Dermis microvascular lymphatic vessel endothelial cell (primary cell): Measurements from ENCODE around the gene DAB2. TPM values are rescaled to one million over a fixed set of nuclear protein-coding genes. Genes with fewer than 3 reads are reported as not detected.

Experiments
- DNase-seq, 2 donors: peaks; one replicate each; pipeline versions ENCODE4 v3.0.0 to v3.0.0-alpha.2; 2010; ENCODE audit warnings: low read depth in 2 of 2
- total RNA-seq: library from RNA; depleted of rRNA; stranded (reverse); fragments of >200 nt; gene quantifications from 2 replicates; pipeline ENCODE4 v1.2.1, GENCODE V29; 2014

DAB2 gene
- 77.5 and 222 TPM in 2 replicates for total RNA-seq

DNA sequence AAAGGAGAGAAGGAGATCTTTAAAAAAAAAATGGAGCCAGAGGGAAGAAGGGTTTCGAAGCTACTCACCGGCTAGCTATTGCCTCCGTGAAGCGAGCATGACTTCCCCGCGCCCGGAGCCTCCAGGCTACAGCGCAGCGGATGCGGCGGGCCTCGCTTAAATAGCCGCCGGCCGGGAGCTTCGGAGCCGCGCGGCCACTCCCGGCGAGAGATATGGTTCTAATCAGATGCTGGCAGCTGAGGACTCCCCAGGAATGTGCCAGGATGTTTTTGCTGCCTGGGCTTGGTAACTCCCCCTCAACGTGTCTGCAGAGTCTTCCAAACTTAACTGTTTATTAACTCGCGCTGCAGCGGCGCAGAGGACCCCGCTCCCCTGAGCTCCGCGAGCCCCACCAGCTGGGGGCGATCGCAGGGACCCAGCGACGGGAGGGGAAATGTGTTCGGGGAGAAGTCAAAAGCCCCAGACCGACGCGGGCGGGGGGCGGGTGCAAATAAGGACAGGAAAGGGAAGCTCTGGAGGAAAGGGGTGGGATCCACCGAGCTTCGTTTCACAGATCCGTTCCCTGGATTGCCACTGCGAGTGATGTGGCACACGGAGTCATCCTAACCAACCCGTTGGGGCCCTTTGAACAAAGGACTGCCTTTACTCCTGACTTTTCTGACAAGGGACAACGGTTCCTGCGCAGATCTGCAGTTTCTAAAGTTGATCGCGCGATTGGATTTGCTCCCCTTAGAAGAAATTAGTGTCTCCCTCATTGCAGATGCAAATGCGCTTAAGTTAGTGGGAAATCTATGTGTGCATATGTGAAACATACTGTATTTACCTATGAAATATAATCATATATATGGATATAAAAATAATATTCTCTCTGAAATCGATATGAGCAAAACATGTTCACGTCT, at the start of gene DAB2:
Gene DAB2 (minus strand): TSS at position 245 of the 902 bp plus-strand sequence. CDS start 30,660 bp downstream, outside the sequence.
- DNase-seq: peak; percentile 92 to 98

DNA sequence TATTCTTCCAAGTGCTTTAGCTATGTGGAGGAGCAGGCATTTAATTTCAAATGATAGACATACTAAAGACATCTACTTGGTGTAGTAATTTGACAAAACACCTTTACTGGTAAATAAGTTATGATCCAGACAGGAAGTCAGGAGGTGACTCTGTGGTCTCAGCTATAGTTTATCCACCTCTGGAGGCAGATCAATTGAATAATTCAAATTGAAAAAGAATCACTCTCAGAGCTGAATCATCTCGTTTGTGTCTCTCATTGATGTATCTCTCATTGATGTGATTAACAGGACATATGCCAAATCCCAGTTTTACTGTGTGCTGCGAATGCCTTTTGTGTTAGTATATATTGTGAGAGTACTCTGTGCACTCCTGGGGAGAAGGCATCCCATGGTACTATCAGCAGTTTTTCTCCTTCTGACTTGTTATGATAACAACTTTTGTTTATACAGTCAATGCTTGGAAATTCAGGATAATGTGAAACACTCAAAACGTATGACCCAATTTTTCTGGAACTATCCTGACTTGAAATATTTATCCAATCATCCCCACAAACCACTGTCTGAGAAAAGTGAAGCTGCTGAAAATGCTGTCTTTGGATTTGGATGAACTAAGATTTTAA, 48.5 kb upstream of the DAB2 start:
- peak in 1 of 2 donors; percentile 23 for DNase-seq

DNA sequence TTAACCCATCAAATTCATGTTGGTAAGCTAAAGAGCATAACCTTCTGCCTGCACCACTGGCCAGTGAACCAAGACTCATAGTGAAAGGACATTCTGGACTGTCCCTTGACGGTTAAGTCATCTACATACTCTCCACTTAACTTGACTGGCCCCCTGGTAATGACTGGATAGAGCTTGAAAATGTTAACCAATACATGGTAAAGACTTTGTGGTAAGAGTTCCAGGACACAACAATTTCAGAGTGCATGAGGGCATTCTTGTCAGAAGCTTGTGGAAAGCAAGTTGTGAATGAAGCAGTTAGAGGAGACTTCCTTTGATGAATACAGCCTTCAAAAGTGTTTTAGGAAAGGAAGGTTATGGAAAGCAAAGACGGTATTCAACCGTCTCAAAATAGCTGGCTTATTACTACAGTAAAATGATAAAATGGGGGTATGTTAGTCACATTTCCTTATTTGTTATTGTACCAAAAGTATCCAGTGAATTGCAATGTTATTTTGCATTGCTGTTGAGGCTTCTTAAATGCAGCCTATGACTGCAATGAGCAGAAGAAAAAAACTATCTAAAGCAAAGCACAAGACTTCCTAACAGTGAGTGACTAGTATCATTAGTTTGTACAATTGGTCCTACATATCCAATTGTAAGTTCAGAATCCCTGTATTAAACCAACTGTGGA, 47.2 kb upstream of the DAB2 start:
- peak in 1 of 2 donors; percentile 29 for DNase-seq

DNA sequence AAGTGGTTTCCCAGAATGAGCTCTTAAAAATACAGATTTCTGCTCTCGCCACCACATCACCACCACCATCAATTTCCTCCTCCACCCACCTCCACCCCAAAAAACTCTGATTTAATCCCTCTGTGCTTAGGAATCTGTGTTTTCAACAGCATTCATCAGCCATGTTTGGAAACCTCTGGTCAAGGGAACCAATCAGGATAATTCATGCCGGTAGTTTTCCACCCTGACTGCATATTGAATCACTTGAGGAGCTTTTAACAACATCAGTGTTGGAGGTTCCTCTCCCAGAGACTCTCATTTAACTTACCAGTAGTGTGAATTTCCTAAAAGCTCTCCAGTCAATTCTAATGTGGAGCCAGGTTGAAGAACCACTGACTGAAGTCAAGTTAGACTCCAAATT, 46.0 kb upstream of the DAB2 start:
- DNase-seq: no peak

DNA sequence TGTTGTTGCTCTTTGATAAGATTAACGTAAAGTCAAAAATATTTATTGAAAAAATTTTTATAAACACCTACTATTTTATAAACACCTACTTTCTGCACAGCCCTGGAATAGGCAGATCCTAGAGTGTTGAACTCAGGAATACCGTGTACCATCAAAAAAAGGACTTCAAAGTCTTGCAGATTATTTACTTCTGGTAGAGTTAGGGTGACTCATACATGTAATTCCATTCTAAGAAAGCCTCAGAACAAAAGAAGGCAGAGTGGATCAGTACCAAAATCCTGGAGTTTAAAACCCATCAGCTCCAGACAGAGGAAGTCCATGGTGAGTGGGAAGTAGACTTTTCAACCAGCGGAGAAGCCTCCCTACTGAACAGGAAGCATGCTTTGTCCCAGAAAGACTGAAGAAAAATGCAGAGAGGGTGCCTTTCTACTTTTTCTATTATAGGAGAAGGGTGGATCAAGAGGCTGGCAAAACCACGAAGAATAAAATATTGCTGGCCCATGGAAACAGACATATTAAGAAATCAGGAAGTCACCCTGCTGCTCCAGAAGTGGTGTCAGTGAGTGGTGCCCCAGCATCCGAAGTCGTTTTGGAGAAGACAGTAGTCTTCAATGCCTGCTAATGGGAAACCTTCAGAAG, 45.1 kb upstream of the DAB2 start:
- no peak for DNase-seq

DNA sequence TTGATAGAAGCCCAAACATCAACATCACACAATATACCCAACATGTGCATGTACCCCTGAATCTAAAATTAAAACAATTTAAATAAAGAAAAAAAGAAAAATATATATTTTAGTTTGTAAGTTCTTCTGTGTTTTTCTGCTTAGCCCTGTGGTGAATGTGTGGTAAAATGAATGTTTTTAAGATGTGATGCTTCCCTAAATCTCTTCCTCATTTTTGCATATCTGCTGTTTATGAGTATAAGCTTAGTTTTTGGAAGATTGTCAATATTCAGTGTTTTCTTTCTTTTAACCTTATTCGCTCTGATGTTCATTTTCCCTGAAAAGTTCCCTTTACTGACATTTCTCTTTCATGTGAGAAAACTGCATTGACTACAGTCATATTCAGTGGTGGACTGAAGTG, 44.4 kb upstream of the DAB2 start:
- no peak for DNase-seq

DNA sequence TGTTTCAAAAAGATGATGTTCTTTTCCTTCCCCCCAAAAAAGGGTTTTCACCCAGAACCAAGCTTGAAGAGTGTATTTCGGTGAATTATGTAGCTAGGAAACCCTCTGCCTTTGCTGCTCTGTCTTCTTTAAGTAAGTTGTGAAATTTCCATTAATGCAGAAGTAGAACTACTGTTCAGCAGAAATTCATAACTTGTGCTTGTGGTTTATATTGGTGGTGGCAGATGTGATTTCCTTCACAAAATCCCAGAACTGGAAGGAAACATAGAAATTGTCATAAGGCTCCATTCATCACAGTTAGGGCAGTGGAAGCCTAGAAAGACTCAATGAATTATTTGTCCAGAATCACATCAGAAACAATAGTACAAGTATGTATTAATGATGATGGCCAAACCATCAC, 42.1 kb upstream of the DAB2 start:
- DNase-seq: no peak

DNA sequence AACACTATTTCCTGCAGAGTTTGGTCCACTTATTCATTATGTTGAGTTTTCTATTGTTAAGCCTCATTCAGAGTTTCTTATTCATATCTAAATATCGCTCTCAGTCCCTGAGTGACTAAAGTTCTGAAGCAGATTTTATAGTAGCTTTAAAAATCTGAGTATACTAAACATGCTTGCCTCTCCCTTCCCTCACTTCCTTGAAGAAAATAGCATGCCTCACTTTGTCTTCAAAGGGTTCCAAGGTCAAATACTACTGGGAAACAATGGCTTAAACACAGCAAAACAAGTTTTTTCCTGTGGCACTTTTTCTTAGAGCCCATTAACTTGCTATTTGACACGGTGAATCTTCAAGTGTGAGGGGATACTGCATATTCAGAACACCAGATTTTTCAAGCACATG, 41.1 kb upstream of the DAB2 start:
- peak in 1 of 2 donors; percentile 68 for DNase-seq

DNA sequence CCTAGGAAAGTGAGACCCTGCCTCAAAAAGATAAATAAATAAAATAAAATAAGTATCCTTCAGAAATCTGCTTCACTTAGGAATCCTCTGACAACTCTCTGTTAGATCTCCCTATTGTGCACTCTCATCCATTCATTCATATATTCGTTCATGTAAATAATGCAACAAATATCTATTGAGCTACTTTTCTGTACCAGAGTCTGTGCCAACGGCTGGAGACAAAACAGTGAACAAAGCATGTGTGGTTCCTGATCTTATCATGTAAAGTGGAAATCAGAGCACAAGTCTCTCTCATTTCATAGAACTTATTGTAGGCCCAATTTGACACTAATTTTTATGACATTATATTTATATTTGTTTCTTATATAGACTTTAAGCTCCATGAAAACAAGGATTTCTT, 40.3 kb upstream of the DAB2 start:
- DNase-seq: peak in 1 of 2 donors; percentile 20

DNA sequence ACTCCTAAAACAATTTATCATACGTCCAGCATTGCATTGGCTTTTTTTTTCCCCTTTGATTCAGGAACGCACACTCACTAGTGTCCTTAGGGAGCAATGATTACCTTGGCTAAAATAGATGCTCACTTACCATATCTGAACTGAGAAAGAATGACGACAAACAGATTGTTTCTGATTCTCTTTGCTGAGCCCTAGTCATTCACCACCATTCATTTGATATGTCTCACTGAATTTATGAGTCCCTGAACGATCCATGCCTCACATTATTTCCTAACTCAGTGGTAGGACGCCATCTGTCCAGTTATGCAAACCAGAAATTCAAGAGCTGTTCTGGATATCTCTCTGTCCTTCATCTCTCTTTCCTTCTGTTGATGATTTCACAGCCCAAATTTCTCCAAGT, 39.3 kb upstream of the DAB2 start:
- no peak for DNase-seq

DNA sequence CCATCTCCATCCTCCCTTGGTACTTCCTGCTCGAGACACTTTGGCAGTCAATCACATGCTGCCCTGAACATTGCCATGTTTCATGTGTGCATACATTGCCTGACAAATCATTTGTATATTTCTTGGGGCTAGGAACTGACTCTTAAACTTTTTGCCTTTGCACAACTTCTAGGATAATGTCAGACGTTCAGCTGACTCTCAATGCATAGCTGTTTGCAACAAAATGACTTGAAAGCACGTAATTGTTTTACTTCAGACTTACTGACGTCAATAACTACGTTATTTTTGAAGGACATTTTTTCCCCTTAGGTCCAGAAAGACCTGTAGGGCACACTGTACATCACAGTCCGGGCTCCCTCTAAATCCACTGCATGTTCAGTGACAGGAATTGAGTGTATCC, 37.4 kb upstream of the DAB2 start:
- no peak for DNase-seq

DNA sequence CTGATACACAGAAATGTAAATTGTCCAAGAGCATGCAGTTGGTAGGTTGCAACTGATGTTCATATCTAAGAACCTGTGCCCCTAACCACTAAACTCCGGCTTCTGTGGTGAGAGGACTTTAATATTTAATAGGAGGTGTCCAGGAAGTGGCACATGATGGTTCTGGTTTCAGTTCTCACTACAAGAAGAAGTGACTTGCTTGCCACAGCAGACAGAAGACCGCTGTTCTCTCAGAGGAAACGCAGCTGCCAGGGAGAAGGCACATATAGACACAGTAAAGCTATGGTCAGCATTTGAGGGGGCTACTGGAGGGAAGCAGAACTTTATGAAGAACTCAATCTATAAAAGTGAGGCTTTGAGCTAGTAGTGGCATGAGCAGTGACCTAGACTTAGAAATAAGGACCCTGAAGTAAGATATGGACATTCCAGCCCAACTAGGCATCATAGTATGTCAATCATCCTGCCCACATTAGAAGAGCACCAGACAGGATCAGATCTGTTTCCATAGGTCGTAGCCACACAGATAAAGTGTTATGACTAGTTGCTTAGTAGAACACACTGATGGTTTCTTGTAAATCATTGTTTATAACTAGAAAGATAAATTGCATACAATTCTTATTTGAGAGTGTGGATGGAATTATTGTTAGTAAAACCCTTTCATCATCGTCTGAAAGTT, 36.4 kb upstream of the DAB2 start:
- DNase-seq: no peak

DNA sequence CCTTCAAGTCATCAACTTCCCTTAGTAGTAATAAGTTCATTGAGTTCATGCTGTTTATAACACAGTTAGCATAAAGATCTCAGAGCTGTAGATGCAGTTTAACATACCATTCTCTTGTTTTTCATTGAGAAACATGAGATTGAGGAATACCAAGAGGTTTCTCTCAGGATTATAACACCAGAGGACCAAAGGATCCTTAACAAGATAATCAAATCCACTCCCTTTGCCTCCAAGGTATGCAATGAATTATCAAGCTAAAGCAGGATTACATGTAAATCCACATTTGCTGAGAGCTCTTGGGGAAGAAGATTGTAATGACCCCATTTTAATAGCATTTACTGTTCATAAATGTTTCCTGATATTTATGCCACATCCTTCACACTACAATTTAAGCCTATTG, 35.1 kb upstream of the DAB2 start:
- DNase-seq: no peak

DNA sequence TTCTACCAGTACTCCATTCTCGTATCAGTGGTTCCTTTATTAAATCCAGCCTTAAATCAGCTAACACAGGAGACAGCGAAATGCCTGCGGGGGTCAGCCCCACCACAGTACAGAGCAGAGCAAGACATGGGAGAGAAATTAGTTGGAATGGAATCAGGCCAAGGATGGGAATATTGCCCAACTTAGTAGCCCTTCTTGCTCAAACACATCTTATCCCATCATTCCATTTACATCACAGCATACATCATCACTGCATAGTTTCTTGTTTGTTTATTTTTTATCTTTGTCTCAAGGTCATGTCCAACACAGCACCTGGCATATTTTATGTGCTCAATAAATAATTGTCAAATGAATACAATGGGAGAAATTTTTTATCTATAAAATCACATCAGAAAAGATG, 34.3 kb upstream of the DAB2 start:
- DNase-seq: no peak

DNA sequence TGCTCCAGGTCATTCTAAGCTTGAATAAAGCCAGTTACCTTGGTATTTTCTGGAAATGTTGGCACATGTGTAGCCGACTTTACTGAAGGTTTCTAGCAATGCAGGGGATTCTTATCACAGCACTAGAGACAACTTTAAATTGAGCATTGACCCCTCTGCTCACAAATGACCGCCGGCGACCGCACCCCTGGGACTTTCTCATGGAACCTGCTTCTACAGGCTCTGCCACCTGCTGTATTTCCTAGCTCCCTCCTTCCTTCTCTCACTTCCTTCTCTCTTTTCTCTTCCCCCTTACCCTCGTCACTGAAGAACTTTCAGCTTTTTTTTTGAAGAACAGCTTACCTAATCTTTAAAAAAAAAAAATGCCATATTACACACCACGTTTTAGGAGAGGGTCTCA, 30.9 kb upstream of the DAB2 start:
- DNase-seq: no peak

DNA sequence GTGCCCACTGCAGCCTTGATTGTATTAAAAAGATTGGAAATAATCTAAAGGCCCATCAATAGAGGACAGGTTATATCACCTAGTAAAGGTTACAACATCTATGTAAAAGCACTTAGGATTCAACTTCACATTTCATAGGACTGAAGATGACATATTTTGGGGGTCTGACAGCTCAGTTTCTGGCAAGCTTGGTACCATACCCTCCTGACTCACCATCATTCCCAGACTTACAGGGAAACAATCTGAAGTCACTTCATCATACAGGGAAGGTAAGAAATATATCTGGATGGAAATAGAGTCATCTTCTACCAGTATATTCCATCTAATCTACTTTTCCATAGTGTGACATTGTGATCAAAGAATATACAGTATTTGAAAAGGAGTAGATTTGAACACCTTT, 28.8 kb upstream of the DAB2 start:
- no peak for DNase-seq

DNA sequence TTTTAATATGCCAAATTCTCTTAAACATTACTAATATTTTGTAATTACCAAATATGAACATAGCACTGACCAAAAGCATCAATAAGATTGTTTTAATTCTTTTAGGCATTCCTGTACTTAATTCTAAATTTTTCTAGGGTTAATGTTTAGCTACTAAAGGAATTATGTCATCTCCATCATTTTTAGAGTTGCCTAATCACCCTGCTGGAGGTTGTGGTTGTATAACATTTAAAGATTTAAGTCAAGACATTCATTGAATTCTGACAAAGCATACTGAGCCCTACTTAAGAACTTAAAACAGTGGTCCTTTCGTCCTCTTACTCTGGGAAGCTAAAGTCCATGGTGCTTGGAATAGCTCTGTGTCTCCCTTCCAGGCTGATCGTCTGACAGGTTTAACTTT, 28.1 kb upstream of the DAB2 start:
- DNase-seq: no peak

DNA sequence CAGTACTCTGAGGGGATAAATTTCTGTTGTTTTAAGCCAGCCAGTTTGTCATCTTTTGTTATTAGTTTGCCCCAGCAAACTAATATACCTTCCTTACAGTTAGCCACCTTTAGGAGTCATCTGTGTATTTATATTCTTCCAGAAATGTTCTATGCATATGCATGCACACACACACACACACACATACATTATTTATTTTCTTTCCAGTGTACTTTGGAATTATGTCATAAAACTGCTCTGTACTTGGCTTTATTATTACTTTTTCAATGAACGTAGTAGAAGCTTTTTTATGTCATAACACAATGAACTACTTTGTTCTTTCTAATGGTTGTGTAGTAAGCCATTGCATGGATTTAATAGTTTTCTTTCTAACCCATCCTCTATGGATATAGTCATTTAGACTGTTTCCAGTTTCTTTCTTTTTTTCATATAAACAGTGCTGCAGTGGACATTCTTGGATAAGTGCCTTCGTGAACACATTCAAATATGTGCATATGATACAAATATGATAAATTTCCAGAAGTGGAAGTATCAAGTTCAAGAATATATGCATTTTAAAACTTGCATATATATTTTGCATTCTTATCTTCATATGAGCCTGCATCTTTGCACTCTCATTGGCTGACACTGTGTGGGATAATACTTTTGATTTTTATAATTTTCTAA, 26.6 kb upstream of the DAB2 start:
- no peak for DNase-seq

DNA sequence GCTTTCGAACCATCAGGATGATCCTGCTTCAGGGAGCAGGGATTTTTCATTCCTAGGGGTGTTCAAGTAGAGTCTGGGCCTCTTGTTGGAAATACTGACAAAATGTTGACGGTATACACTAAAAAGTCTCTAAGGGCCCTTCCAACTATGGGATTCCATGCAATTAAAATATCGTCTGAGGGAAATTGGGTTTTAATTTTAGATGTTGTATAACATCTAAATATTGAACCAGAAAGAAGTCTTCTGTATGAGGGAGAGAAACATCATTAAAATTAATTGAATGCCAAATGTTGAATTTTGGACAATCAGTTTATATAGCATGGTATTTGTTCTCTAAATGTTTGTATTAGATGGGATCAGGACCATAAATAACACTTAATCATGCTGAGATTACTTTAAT, 25.7 kb upstream of the DAB2 start:
- DNase-seq: no peak

DNA sequence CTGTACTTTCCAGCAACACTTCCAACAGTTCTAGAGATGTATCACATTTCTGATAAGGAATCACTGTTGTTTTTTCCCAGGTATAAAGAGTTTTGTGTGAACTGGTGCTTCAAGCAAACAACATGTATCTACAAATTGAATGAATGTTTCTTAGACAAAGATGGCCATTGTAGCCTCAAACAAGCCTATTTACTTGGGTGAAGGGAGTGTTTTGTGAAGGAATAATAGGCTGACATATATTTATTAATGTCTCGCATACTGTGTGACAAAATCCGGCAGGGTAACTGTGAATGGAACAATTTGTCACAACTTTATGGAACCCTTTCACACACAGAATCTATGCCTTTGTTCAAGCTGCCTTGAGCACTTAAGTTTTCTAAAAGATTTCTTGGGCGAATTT, 24.8 kb upstream of the DAB2 start:
- no peak for DNase-seq
